HepG2 (cell line): ENCODE data around the gene BEND3. TPM values are rescaled to one million over a fixed set of nuclear protein-coding genes. Genes with fewer than 3 reads are reported as not detected.

ENCODE experiments used
- AHDC1 ChIP-seq: sonication (generic); formaldehyde crosslinking; IDR thresholded peaks from 2 replicates; pipeline ENCODE4 v1.5.1; 2020; ENCODE audit warnings: mild to moderate bottlenecking, missing genetic modification reagents, borderline replicate concordance
- FOXO4 ChIP-seq: sonication (generic); formaldehyde crosslinking; conservative IDR thresholded peaks from 2 replicates; pipeline ENCODE4 v1.8.1; 2023; ENCODE audit warnings: missing genetic modification reagents
- HNRNPH1 ChIP-seq: fragments of 200-400 bp; formaldehyde crosslinking; optimal IDR thresholded peaks from 2 replicates; pipeline ENCODE3; 2017; ENCODE audit warnings: mild to moderate bottlenecking, low read depth, low read length
- JDP2 ChIP-seq: sonication (generic); formaldehyde crosslinking; IDR thresholded peaks from 2 replicates; pipeline ENCODE4 v1.8.1; 2022; ENCODE audit warnings: missing genetic modification reagents, borderline replicate concordance
- NFYC ChIP-seq: IDR thresholded peaks from 2 replicates; pipeline ENCODE4 v1.6.1; 2016; ENCODE audit warnings: missing genetic modification reagents, missing compliant biosample characterization
- TRIM24 ChIP-seq: sonication (generic); formaldehyde crosslinking; IDR thresholded peaks from 2 replicates; pipeline ENCODE4 v1.8.0; 2022; ENCODE audit warnings: mild to moderate bottlenecking, missing genetic modification reagents
- ZFP90 ChIP-seq: sonication (generic); formaldehyde crosslinking; IDR thresholded peaks from 2 replicates; pipeline ENCODE4 v1.8.0; 2022; ENCODE audit warnings: missing genetic modification reagents, mild to moderate bottlenecking, inconsistent platforms, borderline replicate concordance
- ZKSCAN8 ChIP-seq: IDR thresholded peaks from 2 replicates; pipeline ENCODE4 v1.6.1; 2016; ENCODE audit warnings: borderline replicate concordance, missing genetic modification reagents, missing compliant biosample characterization
- ZMYM3 ChIP-seq: sonication (generic); formaldehyde crosslinking; IDR thresholded peaks from 2 replicates; pipeline ENCODE4 v1.5.1; 2020; ENCODE audit warnings: mild to moderate bottlenecking, missing genetic modification reagents
- ZNF510 ChIP-seq: sonication (generic); formaldehyde crosslinking; IDR thresholded peaks from 2 replicates; pipeline ENCODE4 v1.4.0; 2020; ENCODE audit warnings: low read depth, mild to moderate bottlenecking, missing genetic modification reagents
- ZNF549 ChIP-seq: sonication (generic); formaldehyde crosslinking; IDR thresholded peaks from 2 replicates; pipeline ENCODE4 v1.5.0; 2020; ENCODE audit warnings: missing genetic modification reagents
- polyA plus RNA-seq, 8 experiments: library from polyadenylated mRNA; depleted of rRNA in 3 of 8; stranded (reverse) in 7 of 8; unstranded in 1 of 8; fragments of >200 nt; fragmentation: Illumina TruSeq in 4 of 8; extraction: Trizol in 4 of 8; gene quantifications; 2 replicates each; pipeline versions ENCODE4 v1.2.1 to v1.2.3, GENCODE V29; 2011 to 2016; ENCODE audit warnings: low read depth in 4 of 8, missing spikeins in 1 of 8, mixed read lengths in 1 of 8; ENCODE audit not compliant: insufficient read depth in 1 of 8
- total RNA-seq, 5 experiments: library from RNA; depleted of rRNA; stranded (reverse); fragments of >200 nt; fragmentation: Illumina TruSeq; extraction: Trizol; gene quantifications; 2 replicates each; pipeline ENCODE4 v1.2.3, GENCODE V29; 2016; ENCODE audit warnings: low read depth in 1 of 5
- TF ChIP-seq, protein P1 (sequence below): sonication (generic); formaldehyde crosslinking; IDR thresholded peaks from 2 replicates; pipeline ENCODE4 v1.4.0; 2020; ENCODE audit warnings: mild to moderate bottlenecking, low read depth, missing genetic modification reagents
- TF ChIP-seq, protein P2 (sequence below): sonication (generic); formaldehyde crosslinking; IDR thresholded peaks from 2 replicates; pipeline ENCODE4 v1.8.0; 2022; ENCODE audit warnings: missing genetic modification reagents, mild to moderate bottlenecking, borderline replicate concordance

Gene BEND3
- total and polyA plus RNA-seq, 2 of the 13 experiments (the other 11 are each of a cell fraction or from before 2014, with no cell fraction given): 1.4 to 5.8 TPM

- TF ChIP-seq, protein P1, sequence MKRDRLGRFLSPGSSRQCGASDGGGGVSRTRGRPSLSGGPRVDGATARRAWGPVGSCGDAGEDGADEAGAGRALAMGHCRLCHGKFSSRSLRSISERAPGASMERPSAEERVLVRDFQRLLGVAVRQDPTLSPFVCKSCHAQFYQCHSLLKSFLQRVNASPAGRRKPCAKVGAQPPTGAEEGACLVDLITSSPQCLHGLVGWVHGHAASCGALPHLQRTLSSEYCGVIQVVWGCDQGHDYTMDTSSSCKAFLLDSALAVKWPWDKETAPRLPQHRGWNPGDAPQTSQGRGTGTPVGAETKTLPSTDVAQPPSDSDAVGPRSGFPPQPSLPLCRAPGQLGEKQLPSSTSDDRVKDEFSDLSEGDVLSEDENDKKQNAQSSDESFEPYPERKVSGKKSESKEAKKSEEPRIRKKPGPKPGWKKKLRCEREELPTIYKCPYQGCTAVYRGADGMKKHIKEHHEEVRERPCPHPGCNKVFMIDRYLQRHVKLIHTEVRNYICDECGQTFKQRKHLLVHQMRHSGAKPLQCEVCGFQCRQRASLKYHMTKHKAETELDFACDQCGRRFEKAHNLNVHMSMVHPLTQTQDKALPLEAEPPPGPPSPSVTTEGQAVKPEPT (CRISPR knock-in tag): no peak
- TF ChIP-seq ZFP90 (CRISPR knock-in tag) (no peak), FOXO4 (CRISPR knock-in tag) (no peak), ZKSCAN8 (CRISPR knock-in tag) (no peak), ZMYM3 (CRISPR knock-in tag) (no peak), ZNF510 (no peak), AHDC1 (no peak), NFYC (CRISPR knock-in tag) (no peak), JDP2 (CRISPR knock-in tag) (no peak), ZNF549 (no peak), HNRNPH1 (no peak), TRIM24 (CRISPR knock-in tag) (no peak)
- TF ChIP-seq, protein P2, sequence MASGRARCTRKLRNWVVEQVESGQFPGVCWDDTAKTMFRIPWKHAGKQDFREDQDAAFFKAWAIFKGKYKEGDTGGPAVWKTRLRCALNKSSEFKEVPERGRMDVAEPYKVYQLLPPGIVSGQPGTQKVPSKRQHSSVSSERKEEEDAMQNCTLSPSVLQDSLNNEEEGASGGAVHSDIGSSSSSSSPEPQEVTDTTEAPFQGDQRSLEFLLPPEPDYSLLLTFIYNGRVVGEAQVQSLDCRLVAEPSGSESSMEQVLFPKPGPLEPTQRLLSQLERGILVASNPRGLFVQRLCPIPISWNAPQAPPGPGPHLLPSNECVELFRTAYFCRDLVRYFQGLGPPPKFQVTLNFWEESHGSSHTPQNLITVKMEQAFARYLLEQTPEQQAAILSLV: no peak
Observed at GRCh38 chr6:107114213-107114925, 946 bp downstream of the BEND3 start (continued).
